Upper lobe of left lung (tissue), 4 donors: Measurements from ENCODE around the gene PRKCH.

ENCODE experiments used
- CTCF ChIP-seq, 6 experiments: fragments of 450-650 bp in 4 of 6; fragments of 200-600 bp in 2 of 6; sonication (generic) in 2 of 6; IDR thresholded peaks; one replicate each; pipeline ENCODE4 v1.5.1; 2016 to 2019; ENCODE audit warnings: antibody characterized with exemption in 6 of 6
- EP300 ChIP-seq, 4 donors: sonication (generic); formaldehyde crosslinking; IDR thresholded peaks; one replicate each; pipeline ENCODE4 v1.5.1; 2017; ENCODE audit warnings: antibody characterized with exemption in 4 of 4, control low read depth in 2 of 4
- POLR2A ChIP-seq, 4 donors: fragments of 450-650 bp; IDR thresholded peaks; one replicate each; pipeline ENCODE4 v1.5.1; 2016 to 2017; ENCODE audit warnings: antibody characterized with exemption in 4 of 4, mild to moderate bottlenecking in 2 of 4
- POLR2AphosphoS5 ChIP-seq, 2 donors: sonication (generic); formaldehyde crosslinking; IDR thresholded peaks; one replicate each; pipeline ENCODE4 v1.5.1; 2017; ENCODE audit warnings: antibody characterized with exemption in 2 of 2

GRCh38 chr14:61555056-61555838 lies 233.9 kb downstream of the PRKCH start:
- no peak for TF ChIP-seq CTCF (IDR thresholded peaks at IDR 0.05)
- no peak for TF ChIP-seq POLR2AphosphoS5 (IDR thresholded peaks at IDR 0.05)
- no peak for TF ChIP-seq POLR2A (IDR thresholded peaks at IDR 0.05)
- TF ChIP-seq EP300 (IDR thresholded peaks at IDR 0.05): no peak
